HepG2 (cell line): Measurements from ENCODE around the gene C12orf43. TPM values are rescaled to one million over a fixed set of nuclear protein-coding genes. Genes with fewer than 3 reads are reported as not detected.

ENCODE experiments used
- DPF2 ChIP-seq: sonication (generic); formaldehyde crosslinking; IDR thresholded peaks from 2 replicates; pipeline ENCODE4 v1.4.0; 2020; ENCODE audit warnings: mild to moderate bottlenecking, low read depth, missing genetic modification reagents, borderline replicate concordance
- FOXC1 ChIP-seq: sonication (generic); formaldehyde crosslinking; IDR thresholded peaks from 2 replicates; pipeline ENCODE4 v1.8.0; 2022; ENCODE audit warnings: mild to moderate bottlenecking, missing genetic modification reagents, borderline replicate concordance
- GABPA ChIP-seq, 2 experiments: IDR thresholded peaks; 2 replicates each; pipeline ENCODE4 v1.6.1; 2011 to 2016; ENCODE audit warnings: low read depth in 2 of 2, low read length in 1 of 2, missing biosample characterization in 1 of 2, missing genetic modification characterization in 1 of 2
- HDAC2 ChIP-seq: sonication (generic); formaldehyde crosslinking; IDR thresholded peaks from 2 replicates; pipeline ENCODE4 v1.4.0; 2020; ENCODE audit warnings: missing genetic modification reagents
- MAFK ChIP-seq, 2 experiments: IDR thresholded peaks in 1 of 2; conservative IDR thresholded peaks in 1 of 2; 2 replicates each; pipeline ENCODE4 v1.6.1; 2011; ENCODE audit warnings: improper control_type of control experiment in 2 of 2, low read length in 2 of 2
- RBFOX2 ChIP-seq: fragments of 200-400 bp; formaldehyde crosslinking; IDR thresholded peaks from 2 replicates; pipeline ENCODE4 v1.6.1; 2017; ENCODE audit warnings: low read depth, mild to moderate bottlenecking, low read length
- RXRB ChIP-seq: IDR thresholded peaks from 2 replicates; pipeline ENCODE4 v1.6.1; 2016; ENCODE audit warnings: borderline replicate concordance, missing genetic modification reagents, missing compliant biosample characterization
- ZNF530 ChIP-seq: sonication (generic); formaldehyde crosslinking; IDR thresholded peaks from 2 replicates; pipeline ENCODE4 v1.5.0; 2020; ENCODE audit warnings: low read depth, mild to moderate bottlenecking, missing genetic modification reagents
- ZSCAN21 ChIP-seq: sonication (generic); formaldehyde crosslinking; IDR thresholded peaks from 2 replicates; pipeline ENCODE4 v1.8.0; 2022; ENCODE audit warnings: mild to moderate bottlenecking, missing genetic modification reagents, moderate library complexity, borderline replicate concordance
- polyA plus RNA-seq, 8 experiments: library from polyadenylated mRNA; depleted of rRNA in 3 of 8; stranded (reverse) in 7 of 8; unstranded in 1 of 8; fragments of >200 nt; fragmentation: Illumina TruSeq in 4 of 8; extraction: Trizol in 4 of 8; gene quantifications; 2 replicates each; pipeline versions ENCODE4 v1.2.1 to v1.2.3, GENCODE V29; 2011 to 2016; ENCODE audit warnings: low read depth in 4 of 8, missing spikeins in 1 of 8, mixed read lengths in 1 of 8; ENCODE audit not compliant: insufficient read depth in 1 of 8
- total RNA-seq, 5 experiments: library from RNA; depleted of rRNA; stranded (reverse); fragments of >200 nt; fragmentation: Illumina TruSeq; extraction: Trizol; gene quantifications; 2 replicates each; pipeline ENCODE4 v1.2.3, GENCODE V29; 2016; ENCODE audit warnings: low read depth in 1 of 5
- TF ChIP-seq, protein P1 (sequence below): sonication (generic); formaldehyde crosslinking; IDR thresholded peaks from 2 replicates; pipeline ENCODE4 v1.5.0; 2020; ENCODE audit warnings: missing genetic modification reagents
- TF ChIP-seq, protein P2 (sequence below): sonication (generic); formaldehyde crosslinking; IDR thresholded peaks from 2 replicates; pipeline ENCODE4 v1.5.0; 2020; ENCODE audit warnings: mild to moderate bottlenecking, missing genetic modification reagents
- TF ChIP-seq, protein P3 (sequence below): sonication (generic); formaldehyde crosslinking; IDR thresholded peaks from 2 replicates; pipeline ENCODE4 v1.4.0; 2020; ENCODE audit warnings: mild to moderate bottlenecking, missing genetic modification reagents
- TF ChIP-seq, protein P4 (sequence below): sonication (generic); formaldehyde crosslinking; IDR thresholded peaks from 2 replicates; pipeline ENCODE4 v1.8.1; 2023; ENCODE audit warnings: mild to moderate bottlenecking, moderate library complexity, missing genetic modification reagents
- TF ChIP-seq, protein P5 (sequence below): IDR thresholded peaks from 2 replicates; pipeline ENCODE4 v1.6.1; 2018; ENCODE audit warnings: missing genetic modification reagents

The C12orf43 gene
- total and polyA plus RNA-seq, 2 of the 13 experiments (the other 11 are each of a cell fraction or from before 2014, with no cell fraction given), result 7.9 to 11.1 TPM

DNA sequence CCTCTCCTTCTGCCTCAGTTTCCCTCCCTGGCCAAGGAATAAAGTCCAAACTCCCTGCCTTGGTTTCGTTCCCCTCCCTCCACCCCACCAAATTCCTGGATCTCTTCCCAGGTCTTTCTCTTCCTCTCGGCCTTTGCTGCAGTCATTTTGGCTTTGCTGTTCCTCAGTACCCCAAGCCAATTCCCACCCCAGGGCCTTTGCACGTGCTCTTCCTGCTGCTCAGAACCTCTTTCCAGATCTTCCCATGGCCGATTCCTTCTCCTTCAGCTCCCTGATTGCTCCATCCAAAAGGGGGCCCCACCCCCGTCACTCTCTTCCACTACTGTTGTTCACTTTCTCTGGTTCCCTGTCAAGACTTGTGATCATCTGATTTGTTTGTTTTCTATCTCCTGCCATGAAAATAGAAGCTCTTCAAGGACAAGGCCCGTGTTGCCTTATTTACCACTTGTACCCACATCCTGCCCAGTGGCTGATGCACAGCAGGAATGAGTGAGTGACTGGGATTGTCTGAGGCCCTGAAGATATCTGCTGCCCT, 34.8 kb downstream of the C12orf43 start (continued):
- TF ChIP-seq, protein P1, sequence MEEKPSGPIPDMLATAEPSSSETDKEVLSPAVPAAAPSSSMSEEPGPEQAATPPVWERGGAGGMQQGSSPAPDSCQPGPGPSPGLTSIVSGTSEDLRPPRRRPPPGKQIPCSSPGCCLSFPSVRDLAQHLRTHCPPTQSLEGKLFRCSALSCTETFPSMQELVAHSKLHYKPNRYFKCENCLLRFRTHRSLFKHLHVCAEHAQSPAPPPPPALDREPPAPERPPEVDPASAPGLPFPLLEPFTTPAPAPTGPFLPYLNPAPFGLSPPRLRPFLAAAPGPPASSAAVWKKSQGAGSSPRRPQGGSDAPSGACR, result no peak
- no peak for TF ChIP-seq MAFK (conservative IDR thresholded peaks at IDR 0.05 in 1 of 2, IDR thresholded peaks at IDR 0.05 in 1 of 2; ENCODE audit: low read length in 2 of 2)
- TF ChIP-seq, protein P2, sequence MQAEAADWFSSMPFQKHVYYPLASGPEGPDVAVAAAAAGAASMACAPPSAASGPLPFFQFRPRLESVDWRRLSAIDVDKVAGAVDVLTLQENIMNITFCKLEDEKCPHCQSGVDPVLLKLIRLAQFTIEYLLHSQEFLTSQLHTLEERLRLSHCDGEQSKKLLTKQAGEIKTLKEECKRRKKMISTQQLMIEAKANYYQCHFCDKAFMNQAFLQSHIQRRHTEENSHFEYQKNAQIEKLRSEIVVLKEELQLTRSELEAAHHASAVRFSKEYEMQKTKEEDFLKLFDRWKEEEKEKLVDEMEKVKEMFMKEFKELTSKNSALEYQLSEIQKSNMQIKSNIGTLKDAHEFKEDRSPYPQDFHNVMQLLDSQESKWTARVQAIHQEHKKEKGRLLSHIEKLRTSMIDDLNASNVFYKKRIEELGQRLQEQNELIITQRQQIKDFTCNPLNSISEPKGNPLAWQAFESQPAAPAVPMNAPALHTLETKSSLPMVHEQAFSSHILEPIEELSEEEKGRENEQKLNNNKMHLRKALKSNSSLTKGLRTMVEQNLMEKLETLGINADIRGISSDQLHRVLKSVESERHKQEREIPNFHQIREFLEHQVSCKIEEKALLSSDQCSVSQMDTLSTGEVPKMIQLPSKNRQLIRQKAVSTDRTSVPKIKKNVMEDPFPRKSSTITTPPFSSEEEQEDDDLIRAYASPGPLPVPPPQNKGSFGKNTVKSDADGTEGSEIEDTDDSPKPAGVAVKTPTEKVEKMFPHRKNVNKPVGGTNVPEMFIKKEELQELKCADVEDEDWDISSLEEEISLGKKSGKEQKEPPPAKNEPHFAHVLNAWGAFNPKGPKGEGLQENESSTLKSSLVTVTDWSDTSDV (CRISPR knock-in tag), result no peak
- TF ChIP-seq, protein P3, sequence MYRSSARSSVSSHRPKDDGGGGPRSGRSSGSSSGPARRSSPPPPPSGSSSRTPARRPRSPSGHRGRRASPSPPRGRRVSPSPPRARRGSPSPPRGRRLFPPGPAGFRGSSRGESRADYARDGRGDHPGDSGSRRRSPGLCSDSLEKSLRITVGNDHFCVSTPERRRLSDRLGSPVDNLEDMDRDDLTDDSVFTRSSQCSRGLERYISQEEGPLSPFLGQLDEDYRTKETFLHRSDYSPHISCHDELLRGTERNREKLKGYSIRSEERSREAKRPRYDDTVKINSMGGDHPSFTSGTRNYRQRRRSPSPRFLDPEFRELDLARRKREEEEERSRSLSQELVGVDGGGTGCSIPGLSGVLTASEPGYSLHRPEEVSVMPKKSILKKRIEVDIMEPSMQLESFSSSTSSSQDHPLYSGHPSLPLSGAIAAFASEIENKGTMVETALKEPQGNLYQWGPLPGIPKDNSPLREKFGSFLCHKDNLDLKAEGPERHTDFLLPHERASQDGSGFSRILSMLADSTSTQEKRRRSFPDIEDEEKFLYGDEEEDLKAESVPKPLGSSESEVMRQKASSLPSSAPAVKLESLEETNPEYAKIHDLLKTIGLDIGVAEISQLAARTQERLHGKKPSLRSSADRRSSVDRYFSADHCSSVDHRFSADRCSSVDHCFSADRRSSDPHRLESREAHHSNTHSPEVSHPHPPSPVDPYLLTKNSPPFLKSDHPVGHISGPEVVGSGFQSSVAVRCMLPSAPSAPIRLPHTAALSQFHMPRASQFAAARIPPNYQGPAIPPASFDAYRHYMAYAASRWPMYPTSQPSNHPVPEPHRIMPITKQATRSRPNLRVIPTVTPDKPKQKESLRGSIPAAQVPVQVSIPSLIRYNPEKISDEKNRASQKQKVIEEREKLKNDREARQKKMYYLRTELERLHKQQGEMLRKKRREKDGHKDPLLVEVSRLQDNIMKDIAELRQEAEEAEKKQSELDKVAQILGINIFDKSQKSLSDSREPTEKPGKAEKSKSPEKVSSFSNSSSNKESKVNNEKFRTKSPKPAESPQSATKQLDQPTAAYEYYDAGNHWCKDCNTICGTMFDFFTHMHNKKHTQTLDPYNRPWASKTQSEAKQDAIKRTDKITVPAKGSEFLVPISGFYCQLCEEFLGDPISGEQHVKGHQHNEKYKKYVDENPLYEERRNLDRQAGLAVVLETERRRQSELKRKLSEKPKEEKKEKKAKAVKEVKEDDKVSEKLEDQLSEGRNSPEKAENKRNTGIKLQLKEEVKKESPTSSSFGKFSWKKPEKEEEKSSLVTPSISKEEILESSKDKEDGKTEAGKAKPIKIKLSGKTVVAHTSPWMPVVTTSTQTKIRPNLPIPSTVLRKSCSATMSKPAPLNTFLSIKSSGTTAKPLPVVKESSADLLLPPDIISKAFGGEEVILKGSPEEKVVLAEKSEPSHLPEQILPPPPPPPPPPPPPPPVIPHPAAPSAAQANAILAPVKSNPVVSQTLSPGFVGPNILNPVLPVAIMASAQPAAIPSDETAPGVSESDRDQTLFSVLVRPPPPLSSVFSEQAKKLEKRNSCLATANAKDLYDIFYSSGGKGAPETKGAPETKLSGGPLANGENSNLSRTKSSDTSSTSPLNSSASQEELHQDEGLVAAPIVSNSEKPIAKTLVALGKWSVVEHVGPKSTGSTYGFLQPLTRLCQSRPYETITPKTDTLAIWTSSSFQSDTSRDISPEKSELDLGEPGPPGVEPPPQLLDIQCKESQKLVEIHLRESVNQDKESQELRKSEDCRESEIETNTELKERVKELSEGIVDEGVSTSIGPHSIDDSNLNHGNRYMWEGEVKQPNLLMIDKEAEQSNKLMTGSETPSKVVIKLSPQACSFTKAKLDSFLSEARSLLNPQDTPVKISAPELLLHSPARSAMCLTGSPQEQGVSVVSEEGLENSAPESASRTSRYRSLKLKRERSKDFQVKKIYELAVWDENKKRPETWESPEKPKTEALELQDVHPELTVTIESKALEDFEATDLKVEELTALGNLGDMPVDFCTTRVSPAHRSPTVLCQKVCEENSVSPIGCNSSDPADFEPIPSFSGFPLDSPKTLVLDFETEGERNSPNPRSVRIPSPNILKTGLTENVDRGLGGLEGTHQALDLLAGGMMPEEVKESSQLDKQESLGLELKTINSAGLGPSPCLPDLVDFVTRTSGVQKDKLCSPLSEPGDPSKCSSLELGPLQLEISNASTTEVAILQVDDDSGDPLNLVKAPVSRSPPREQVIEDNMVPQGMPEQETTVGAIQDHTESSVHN (CRISPR knock-in tag), result 0 out of 2 replicates have a peak, but pooled peaks have one; percentile 23
- TF ChIP-seq DPF2 (CRISPR knock-in tag), result peak; percentile 21; the same call in 1 of the 2 replicates
- TF ChIP-seq, protein P4, sequence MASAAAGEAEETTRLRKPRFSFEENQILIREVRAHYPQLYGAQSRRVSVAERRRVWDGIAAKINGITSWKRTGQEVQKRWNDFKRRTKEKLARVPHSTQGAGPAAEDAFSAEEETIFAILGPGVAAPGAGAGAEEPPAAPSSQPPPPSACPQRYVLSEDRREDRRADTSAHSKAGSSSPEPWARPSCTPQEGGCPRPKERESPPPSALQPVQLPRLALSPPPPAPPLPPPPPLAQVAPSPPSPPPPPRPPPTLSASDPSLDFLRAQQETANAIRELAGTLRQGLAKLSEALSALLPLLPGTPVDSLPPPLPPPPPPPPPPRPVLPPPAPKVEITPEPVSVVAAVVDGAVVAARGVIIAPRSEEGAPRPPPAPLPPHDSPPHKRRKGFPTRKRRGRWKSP (CRISPR knock-in tag), result no peak
- 0 out of 2 replicates have a peak, but pooled peaks have one; percentile 25 for TF ChIP-seq ZSCAN21 (CRISPR knock-in tag)
- TF ChIP-seq RXRB, result peak; percentile 34; the same call in 1 of the 2 replicates
- no peak for TF ChIP-seq GABPA (IDR thresholded peaks at IDR 0.05; ENCODE audit: low read depth, low read length)
- peak; percentile 43; the same call in 1 of the 2 replicates for TF ChIP-seq GABPA (CRISPR knock-in tag; IDR thresholded peaks at IDR 0.05; ENCODE audit: low read depth)
- TF ChIP-seq HDAC2, result peak; percentile 48; the same call in 1 of the 2 replicates
- TF ChIP-seq FOXC1 (CRISPR knock-in tag), result 0 out of 2 replicates have a peak, but pooled peaks have one; percentile 7
- no peak for TF ChIP-seq ZNF530 (CRISPR knock-in tag)
- no peak for TF ChIP-seq RBFOX2
- TF ChIP-seq, protein P5, sequence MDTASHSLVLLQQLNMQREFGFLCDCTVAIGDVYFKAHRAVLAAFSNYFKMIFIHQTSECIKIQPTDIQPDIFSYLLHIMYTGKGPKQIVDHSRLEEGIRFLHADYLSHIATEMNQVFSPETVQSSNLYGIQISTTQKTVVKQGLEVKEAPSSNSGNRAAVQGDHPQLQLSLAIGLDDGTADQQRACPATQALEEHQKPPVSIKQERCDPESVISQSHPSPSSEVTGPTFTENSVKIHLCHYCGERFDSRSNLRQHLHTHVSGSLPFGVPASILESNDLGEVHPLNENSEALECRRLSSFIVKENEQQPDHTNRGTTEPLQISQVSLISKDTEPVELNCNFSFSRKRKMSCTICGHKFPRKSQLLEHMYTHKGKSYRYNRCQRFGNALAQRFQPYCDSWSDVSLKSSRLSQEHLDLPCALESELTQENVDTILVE (CRISPR knock-in tag), result peak; percentile 75
